ENCODE data around the gene PDLIM5. TPM values are rescaled to one million over a fixed set of nuclear protein-coding genes. Genes with fewer than 3 reads are reported as not detected.

PDLIM5 gene
- total RNA-seq, 4 donors from 2014 or later, result 90.5 to 148 (median 115) TPM

GRCh38 chr4:94578195-94578594, 126.5 kb downstream of the PDLIM5 start:
- Histone ChIP-seq H3K36me3 (peaks cover 10% of the 10 kb centered on the region), H3K4me1 (peaks cover 4% of the 10 kb centered on the region), H3K4me3 (no peak overlapping the region), H3K9me3 (no peaks in the 10 kb centered on the region), H3K27me3 (no peaks in the 10 kb centered on the region), H3K27ac (no peak overlapping the region)
- 72% methylated on average over 2 of the region's 2 CpGs for WGBS
- DNase-seq (ENCODE audit: low spot score in 2 of 2), result no peak
- TF ChIP-seq POLR2A (IDR thresholded peaks at IDR 0.05) (no peak), EP300 (IDR thresholded peaks at IDR 0.05) (no peak), POLR2AphosphoS5 (IDR thresholded peaks at IDR 0.05) (no peak), CTCF (IDR thresholded peaks at IDR 0.05) (no peak)

GRCh38 chr4:94581766-94582165, 130.0 kb downstream of the PDLIM5 start:
- no peak for DNase-seq (ENCODE audit: low spot score in 2 of 2)
- TF ChIP-seq EP300 (IDR thresholded peaks at IDR 0.05) (no peak), CTCF (IDR thresholded peaks at IDR 0.05) (no peak), POLR2A (IDR thresholded peaks at IDR 0.05) (no peak), POLR2AphosphoS5 (IDR thresholded peaks at IDR 0.05) (no peak)
- WGBS, result 89% methylated on average over 2 of the region's 2 CpGs
- Histone ChIP-seq H3K9me3 (no peaks in the 10 kb centered on the region), H3K27ac (no peak overlapping the region), H3K36me3 (peaks cover 12% of the 10 kb centered on the region), H3K4me3 (no peak overlapping the region), H3K4me1 (peaks cover 4% of the 10 kb centered on the region), H3K27me3 (no peaks in the 10 kb centered on the region)

GRCh38 chr4:94582517-94582916, 130.8 kb downstream of the PDLIM5 start:
- TF ChIP-seq POLR2AphosphoS5 (IDR thresholded peaks at IDR 0.05) (no peak), CTCF (IDR thresholded peaks at IDR 0.05) (no peak), POLR2A (IDR thresholded peaks at IDR 0.05) (no peak), EP300 (IDR thresholded peaks at IDR 0.05) (no peak)
- WGBS, result 75% methylated on average over 2 of the region's 2 CpGs
- Histone ChIP-seq H3K4me3 (no peak overlapping the region), H3K36me3 (peaks cover 13% of the 10 kb centered on the region), H3K27me3 (no peaks in the 10 kb centered on the region), H3K4me1 (no peaks in the 10 kb centered on the region), H3K27ac (no peak overlapping the region), H3K9me3 (no peaks in the 10 kb centered on the region)
- DNase-seq (ENCODE audit: low spot score in 2 of 2), result no peak

GRCh38 chr4:94583914-94584641, 132.3 kb downstream of the PDLIM5 start:
- no peak for DNase-seq (ENCODE audit: low spot score in 2 of 2)
- H3K36me3 ChIP-seq, result peaks cover 20% of the 10 kb centered on the region
- no peak overlapping the region for H3K27ac ChIP-seq
- TF ChIP-seq CTCF (IDR thresholded peaks at IDR 0.05) (no peak), POLR2AphosphoS5 (IDR thresholded peaks at IDR 0.05) (no peak), EP300 (IDR thresholded peaks at IDR 0.05) (no peak), POLR2A (IDR thresholded peaks at IDR 0.05) (no peak)
- WGBS, result 78% methylated on average over 3 of the region's 3 CpGs
- no peaks in the 10 kb centered on the region for H3K9me3 ChIP-seq
- no peaks in the 10 kb centered on the region for H3K27me3 ChIP-seq
- no peak overlapping the region for H3K4me3 ChIP-seq
- H3K4me1 ChIP-seq, result no peaks in the 10 kb centered on the region

- no peak overlapping the region for H3K4me3 ChIP-seq
- no peaks in the 10 kb centered on the region for H3K27me3 ChIP-seq
- 84% methylated on average over 1 of the region's 1 CpG for WGBS
- no peaks in the 10 kb centered on the region for H3K9me3 ChIP-seq
- peaks cover 6% of the 10 kb centered on the region for H3K4me1 ChIP-seq
- peaks cover 35% of the 10 kb centered on the region for H3K36me3 ChIP-seq
- H3K27ac ChIP-seq, result no peak overlapping the region
- TF ChIP-seq POLR2A (IDR thresholded peaks at IDR 0.05), result no peak
- no peak for TF ChIP-seq CTCF (IDR thresholded peaks at IDR 0.05)
- TF ChIP-seq POLR2AphosphoS5 (IDR thresholded peaks at IDR 0.05), result no peak
- no peak for TF ChIP-seq EP300 (IDR thresholded peaks at IDR 0.05)
- DNase-seq (ENCODE audit: low spot score in 2 of 2), result no peak
Observed at GRCh38 chr4:94588896-94589693, 137.4 kb downstream of the PDLIM5 start.

Measured in suprapubic skin (tissue), 4 donors.